ENCODE data around the gene PLA2G4E.

DNA sequence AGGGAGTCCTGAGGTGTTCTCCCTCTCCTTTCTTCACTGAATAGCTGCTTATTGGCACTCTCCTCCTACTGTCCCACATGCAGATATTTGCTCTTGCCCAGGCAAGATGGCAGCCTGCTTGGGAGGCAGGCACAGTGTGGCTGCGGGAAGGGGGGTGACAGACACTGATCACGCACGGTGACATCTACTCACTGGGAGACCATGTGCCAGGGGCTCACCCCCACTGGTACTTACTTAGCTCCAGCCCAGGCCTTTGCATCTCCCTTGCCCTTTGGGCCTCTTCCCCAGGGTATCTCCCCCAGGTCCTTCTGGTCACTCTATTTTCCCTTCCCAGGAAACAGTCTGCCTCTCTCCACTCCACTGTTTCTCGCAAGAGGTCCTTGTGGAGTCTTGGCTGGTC, 6.4 kb downstream of the PLA2G4E start:
- TF ChIP-seq CTCF (optimal IDR thresholded peaks at IDR 0.05 in 1 of 3, IDR thresholded peaks at IDR 0.05 in 1 of 3, conservative IDR thresholded peaks at IDR 0.05 in 1 of 3; ENCODE audit: extremely low read depth in 1 of 3, insufficient read depth in 2 of 3, low read length in 3 of 3), result no peak
- TF ChIP-seq EZH2 (IDR thresholded peaks at IDR 0.05; ENCODE audit: low read length), result no peak

All from keratinocyte (primary cell).